ENCODE data around the gene CELF4. TPM values are rescaled to one million over a fixed set of nuclear protein-coding genes. Genes with fewer than 3 reads are reported as not detected.

CELF4 gene
- total RNA-seq, 1 donor from 2014 or later, result not detected

DNA sequence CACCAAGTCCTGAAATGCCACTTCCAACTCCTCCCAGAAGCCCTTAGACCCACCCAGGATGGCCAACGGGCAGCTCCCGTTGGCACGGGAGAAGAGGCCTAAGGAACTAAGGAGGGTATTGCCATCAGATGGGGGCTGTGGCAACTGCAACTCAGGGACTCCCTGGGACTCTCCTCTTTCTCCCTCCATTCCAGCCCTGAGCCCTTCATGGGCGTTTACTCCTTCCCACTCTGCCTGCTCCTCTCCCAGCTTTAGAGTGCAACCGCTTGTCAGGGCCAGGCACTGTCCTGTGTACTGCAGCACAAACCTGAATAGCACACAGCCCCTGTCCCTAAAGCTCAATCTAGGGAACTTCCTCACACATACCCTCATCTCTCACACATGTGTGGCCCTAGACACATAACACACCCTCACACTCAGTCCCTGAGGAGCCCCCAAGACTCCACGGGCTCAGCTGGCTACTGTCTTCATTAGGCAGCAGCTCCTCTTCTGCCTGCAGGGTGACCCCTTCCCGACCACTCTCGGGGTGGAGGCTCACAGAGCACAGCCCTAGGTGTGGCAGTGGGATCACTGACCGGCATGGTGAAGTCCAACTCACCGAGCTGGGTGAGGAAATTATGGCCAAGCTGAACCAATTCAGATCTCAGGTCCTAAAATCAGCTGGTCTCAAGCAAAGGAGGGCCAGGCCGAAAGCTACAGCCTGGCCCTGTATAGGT, 316.3 kb downstream of the CELF4 start:
- no peak for DNase-seq (ENCODE audit: low spot score)

DNA sequence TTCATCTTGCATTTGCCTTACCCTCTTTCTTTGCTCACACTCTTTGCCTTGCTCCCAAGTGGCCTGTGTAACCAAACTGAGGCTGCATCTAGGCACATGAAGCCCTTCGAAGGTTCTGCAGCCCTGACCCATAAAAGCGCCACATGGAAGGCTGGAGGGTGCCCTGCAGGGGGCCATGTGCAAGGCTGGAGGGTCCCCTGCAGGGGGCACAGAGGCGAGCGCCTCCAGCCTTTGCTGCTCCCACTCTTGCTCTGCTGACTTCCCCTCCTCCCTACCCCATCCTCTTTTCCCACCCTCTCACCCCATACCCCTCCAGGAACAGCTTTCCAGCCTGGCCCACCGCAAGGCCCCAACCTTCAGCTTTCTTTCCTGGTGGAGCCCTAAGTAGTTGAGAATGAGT, 317.3 kb downstream of the CELF4 start:
- no peak for DNase-seq (ENCODE audit: low spot score)
- ATAC-seq, result no peak

More for the DNA sequence above, 316.3 kb downstream of the CELF4 start:
- ATAC-seq, result no peak

DNA sequence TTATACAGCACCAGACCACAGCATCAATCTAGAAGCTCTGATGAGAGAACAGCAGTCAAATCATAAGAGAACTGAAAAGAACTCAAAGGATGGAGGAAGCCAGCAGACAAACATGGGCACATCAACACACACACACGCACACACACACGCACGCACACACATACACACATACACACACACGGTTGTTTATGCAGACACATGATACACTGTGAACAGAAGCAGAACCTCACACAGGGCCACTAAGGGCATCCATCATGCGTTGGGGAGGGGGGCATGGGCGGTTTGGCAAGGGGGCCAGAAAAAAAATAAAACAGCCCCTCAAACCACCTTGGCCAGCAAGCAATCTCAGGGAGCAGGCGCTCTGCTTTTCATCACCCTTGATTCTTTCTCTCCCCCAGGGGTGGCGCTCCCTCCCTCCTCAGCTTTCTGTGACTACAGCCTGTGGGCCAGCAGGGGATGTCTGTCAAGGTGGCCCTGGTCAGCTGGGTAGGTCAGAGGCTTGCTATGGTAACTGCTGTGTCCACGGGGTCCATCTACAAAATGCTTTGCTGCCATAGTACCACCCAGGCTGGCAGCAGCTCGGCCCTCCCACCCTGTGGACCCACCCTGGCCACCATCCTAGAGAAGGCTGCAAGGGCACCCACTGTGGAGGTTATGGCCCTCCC, 318.0 kb downstream of the CELF4 start:
- no peak for DNase-seq (ENCODE audit: low spot score)
- no peak for ATAC-seq

DNA sequence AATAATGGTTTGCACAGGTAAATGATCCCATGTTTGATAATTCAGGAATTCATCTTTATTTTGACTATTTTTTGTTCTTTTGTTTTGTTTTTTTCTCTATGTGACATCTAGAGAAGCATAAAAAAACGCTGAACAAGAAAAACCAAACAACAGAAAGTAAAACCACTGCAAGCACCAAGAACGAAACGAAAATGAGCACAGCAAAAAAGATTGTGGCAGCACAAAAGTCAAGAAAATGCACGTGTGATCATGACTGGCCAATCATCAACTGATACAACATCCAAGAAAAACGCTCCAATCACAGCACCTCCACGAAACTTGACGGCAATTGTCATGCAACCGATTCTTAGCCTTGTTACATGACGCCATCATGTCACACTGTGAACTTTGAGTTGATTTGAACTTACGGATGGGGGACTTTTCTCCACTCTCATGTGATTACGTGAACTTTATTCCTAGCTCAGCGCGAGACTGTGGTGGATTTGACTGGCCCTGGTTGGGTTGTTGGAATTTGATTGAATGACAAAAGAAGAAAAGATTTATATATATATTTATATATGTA, 318.7 kb downstream of the CELF4 start:
- ATAC-seq (no peak), DNase-seq (ENCODE audit: low spot score) (no peak)

DNA sequence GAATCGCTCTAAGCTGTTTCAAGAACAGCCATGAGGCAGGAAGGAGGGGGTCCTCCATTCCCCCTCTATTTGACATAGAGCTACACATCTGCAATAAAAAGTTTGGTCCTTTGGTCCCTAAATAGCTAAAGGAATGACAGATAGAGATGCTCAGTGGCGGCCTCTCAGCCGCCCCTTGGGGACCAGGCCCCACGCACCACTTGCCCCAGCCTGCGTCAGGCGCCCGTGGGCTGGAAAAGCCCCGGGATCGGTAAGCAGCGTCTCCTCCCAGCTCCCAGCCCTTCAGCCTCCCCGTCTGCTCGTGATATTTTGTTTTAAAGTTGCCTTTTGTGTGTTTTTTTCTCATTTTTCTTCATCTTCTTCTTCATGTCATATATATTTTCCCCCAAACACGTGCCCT, 321.0 kb downstream of the CELF4 start:
- no peak for ATAC-seq
- DNase-seq (ENCODE audit: low spot score), result no peak

DNA sequence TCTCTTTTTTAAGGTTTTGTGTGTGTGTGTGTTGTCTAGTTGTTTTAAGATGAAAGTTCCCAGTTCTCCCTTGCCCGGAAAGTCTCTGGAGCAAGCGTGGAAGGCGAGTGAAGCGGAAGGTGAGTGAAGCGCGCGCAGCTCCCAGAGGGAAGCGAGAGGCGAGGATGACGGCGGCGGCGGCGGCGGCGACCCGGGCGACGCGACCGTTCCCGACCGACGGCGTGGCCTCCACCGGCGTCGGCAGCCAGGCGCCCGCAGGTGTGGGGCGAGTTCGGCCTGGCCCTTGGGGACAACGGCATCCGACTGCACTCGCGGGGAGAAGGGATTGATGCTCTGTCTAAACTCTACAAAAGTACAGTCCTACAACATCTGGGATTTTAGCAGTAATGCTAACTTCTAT, 321.9 kb downstream of the CELF4 start:
- ATAC-seq, result no peak
- DNase-seq (ENCODE audit: low spot score), result no peak

DNA sequence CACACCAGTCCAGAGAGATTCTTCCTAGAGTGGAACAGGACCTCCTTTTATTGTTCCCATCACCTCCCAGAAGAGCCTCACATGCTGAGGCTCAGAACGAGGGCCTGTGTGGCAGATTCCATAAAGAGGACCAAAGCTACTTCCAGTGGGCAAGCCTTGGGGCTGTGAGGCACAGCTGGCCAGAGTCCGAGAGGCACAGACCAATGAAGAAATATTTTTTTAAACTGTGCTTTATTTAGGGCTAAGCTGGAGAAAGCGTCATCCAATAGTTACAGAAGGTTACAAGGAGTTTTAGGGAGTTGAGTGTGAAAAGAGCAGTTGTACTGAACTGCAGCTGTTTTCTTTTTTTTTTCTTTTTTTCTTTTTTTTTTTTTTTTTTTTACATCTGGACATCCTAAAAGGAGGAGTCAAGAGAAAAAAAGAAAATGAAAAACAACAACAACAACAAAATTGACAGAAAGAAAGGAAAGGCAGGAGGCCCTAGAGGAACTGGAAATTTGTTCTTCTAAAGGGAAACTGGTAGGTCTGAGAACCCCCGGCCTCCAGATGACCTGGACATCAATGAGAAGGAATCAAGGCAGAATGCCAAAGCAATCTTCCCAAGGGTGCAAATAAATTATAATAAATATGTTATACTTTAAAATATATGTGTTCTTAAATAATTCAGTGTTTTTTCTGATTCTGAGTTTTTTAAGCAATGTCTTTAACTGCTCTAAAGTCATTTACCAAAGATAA, 322.6 kb downstream of the CELF4 start:
- no peak for ATAC-seq
- no peak for DNase-seq (ENCODE audit: low spot score)

DNA sequence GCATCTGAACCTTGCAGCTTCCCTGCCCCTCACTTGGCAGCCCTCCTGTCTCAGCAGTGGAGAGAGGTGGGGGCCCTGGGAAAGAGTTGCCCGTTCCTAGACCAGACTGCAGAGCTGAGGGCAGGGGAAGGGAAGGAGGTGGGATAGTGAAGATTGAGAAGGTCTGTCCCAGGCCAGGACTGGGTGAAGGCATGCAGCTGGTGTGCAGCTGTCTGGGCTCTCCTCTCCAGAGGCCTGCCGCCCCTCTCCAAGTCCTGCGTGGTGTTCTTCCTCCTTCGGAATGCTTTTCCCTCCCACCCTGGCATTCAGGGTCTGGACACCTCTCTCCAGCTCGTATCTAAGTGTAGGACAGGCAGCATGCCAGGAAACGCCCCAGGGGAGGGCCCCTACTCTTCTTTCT, 323.5 kb downstream of the CELF4 start:
- no peak for ATAC-seq
- no peak for DNase-seq (ENCODE audit: low spot score)

DNA sequence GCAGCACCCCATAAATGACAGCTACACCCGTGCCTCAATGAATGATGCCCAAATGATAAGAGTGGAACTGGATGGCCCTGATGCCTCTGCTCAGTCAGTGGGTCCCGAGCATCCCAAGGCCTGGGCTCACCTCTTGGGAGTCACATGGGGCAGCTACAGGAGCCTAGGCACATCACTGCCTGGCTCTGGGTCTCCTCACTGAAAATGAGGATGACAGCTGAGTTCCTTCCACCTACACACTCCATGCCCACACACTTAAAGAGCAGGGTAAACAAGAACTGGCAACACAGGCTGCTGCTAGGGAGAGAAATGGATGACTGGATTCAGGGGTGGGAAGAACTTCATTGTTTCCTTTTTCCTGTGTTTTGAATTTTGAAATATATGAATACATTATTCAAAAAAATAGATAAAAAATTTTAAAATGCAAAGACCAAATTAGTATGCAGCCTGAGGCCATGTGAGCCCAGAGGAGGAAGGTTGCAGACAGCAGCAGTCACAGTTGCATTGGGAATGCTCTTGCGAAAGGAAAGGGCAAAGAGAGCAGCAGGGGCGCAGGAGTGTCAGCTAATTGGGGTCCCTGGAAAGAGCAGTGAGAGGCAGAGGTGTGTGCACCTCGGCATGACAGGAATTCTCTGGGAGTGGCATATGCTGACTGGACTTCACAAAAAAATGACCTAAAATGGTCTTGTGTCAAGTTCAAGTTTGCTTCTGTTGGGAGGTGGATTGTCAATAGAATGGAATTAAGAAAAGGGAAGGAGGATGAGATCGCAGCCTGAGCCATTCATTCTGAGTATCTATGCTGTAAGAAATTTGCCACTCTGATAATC, 327.1 kb downstream of the CELF4 start:
- no peak for ATAC-seq
- no peak for DNase-seq (ENCODE audit: low spot score)

DNA sequence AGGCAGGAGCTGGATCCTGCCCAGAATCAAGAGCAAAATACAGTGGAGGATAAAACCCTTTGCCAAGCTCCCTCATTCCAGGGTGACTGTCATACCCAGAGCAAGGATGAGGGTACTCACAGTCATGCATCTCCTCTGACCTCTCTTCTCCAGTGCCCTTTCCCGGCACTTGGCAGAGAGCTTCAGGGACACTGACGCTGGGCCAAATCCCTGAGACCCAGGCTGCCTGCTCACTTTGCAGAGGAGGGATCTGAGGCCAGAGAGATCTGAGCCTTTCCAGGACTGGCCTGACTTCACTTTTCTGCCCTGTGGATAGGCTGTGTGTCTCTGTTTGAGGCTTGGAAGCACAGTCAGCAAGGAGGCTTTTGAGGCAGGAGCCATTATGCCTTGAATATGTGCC, 330.0 kb downstream of the CELF4 start:
- ATAC-seq (no peak), DNase-seq (ENCODE audit: low spot score) (no peak)

DNA sequence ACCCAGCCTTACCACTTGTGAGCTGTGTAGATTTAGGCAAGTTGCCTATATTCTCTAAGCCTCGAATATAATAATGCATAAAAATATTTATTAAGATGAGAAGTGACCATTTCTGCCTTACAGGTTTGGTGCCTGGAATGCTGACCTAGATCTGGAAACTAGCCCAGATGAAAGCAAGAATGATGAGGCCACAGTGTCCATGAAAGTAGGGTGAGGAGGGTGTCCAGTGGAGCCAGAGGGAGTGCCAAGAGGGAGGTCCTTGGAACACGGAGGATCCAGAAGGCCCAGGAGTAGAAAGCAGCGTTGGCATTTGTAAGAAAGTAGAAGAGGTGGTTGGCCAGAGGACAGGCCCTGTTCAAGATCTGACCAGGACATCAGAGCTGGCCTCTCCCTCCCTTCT, 334.3 kb downstream of the CELF4 start:
- DNase-seq (ENCODE audit: low spot score) (no peak), ATAC-seq (no peak)

DNA sequence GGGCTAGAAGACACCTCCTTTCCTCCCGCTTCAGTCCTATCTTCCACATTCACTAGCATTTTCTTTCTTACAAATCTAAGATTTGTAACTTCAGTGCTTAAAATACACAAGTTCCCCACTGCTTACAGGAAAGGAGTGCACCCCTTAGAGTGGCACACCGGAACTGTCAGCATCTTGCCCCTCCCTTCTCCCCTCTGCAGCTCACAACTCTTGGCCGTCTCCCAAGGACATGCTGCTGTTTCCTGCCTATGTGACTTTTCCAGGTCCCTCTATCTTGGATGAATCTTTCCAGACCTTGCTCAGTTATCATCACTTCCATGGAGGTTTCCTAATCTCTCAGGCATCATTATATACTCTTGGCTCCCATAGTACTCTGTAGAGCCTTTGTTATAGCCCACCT, 334.8 kb downstream of the CELF4 start:
- ATAC-seq, result no peak
- no peak for DNase-seq (ENCODE audit: low spot score)

DNA sequence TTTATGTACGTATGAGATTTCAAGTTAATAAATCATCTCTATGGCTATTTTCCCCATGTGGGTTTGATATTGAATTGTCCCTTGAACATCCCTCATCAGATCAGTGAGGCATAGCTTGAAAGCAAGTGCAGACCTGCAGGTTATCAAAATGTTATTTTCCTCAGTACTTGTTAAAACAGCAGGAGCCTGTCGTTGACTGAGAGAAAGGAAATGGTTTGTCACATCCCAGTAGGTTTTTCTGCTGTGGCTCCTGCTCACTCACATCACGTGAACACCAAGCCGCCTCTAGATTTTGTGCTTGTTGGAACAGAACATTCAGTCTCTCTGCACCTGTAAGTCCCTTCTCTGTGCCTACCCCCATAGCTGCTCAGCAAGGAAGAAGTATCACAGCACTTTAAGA, 340.3 kb downstream of the CELF4 start:
- ATAC-seq (no peak), DNase-seq (ENCODE audit: low spot score) (no peak)

DNA sequence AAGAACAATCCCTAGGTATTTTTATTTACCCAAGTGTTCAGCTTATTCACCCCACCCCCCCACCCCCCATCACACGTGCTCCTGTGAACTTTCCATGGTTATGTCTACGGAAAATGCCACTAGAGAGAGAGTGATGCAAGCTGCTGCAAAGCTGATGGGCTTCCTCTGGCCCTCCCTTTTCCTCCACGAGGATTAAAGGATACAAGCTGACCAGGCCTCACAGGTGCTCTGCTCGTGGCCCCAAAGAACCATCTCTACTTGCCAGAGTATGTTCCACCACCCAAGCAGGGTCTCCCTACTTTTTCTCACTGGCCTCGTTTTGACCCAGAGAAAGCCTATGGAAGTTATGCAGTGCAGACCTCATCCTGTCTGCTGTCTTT, 342.6 kb downstream of the CELF4 start:
- DNase-seq (ENCODE audit: low spot score) (no peak), ATAC-seq (no peak)

DNA sequence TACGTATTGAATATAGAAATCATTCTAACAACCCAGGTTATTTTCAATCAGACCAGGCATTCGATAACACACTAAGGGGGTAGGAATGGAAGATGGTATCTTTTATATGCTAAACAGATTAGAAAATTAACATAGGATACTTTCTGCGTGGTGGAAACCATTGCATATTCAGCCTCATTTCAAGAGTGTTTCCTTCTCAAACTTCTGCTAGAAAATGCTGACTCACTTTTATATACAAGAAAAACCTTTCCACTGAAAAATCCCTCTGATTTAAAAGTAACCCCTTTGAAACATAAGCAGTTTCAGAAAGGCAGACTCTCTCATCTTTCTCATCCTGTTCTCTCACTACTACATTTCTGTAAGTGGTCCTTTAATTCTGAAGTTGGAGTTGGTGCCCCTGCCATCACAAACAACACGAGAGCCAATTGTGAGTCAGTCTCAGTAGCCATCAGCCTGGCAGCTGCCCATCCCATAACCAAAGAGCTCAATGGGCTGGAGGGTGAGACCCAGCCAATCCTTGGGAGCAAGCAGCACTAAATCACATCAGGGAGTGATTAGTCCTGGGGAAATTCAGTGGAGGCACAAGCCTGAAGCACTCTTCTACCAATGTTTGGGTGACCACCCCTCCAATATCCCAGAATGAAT, 343.1 kb downstream of the CELF4 start:
- no peak for DNase-seq (ENCODE audit: low spot score)
- ATAC-seq, result no peak

DNA sequence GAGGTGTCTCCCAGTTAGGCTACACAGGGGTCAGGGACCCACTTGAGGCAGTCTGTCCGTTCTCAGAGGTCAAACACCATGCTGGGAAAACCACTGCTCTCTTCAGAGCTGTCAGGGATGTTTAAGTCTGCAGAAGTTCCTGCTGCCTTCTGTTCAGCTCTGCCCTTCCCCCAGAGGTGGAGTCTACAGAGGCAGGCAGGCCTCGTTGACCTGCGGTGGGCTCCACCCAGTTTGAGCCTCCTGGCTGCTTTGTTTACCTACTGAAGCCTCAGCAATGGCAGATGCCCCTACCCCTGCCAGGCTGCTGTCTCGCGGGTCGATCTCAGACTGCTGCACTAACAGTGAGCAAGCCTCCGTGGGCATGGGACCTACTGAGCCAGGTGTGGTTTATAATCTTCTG, 346.3 kb downstream of the CELF4 start:
- no peak for DNase-seq (ENCODE audit: low spot score)
- no peak for ATAC-seq

DNA sequence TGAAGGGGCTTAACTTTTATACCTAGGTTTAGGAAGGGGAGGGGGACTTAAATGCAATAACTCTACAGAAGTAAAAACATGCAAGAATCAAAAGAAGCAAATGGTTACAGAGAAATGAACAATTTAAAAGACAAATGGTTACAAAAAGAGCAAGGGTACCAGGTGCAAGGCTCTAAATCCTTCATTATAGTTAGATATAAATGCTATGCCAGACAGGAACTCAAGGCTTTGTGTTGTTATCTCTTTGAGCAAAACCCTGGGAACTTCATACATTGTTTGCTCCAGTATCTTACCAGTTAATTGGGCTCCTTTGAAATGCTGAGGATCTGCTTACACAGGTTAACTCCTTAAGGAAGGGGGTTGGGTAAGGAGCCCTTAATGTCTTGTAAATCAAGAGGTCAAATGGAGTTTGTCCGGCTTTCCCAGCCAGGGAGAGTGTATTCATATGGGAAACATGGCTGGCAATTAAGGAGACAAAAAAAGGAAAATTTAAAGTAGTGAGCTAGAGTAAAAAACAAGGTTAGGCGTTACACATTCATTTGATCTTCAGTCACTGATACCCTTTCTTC, 347.5 kb downstream of the CELF4 start:
- ATAC-seq (no peak), DNase-seq (ENCODE audit: low spot score) (no peak)

DNA sequence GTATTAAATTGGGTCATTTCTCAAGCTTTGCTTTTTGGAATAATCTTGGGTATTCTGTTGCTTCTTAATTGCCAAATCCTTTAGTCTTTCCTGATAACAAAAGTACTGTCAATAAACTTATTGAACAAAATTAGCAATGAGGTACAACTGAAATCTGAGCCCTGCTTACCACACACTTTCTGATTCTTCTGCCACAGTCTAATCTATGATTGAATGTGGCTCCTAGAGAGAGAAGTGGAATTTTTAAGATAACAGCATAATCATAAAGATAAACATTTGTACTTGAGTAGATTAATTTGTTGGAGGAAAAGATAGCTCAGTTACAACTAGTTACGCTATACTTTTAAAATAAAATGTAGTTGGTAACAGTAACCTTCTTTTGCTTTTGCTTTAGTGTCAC, 354.8 kb downstream of the CELF4 start:
- DNase-seq (ENCODE audit: low spot score), result no peak

DNA sequence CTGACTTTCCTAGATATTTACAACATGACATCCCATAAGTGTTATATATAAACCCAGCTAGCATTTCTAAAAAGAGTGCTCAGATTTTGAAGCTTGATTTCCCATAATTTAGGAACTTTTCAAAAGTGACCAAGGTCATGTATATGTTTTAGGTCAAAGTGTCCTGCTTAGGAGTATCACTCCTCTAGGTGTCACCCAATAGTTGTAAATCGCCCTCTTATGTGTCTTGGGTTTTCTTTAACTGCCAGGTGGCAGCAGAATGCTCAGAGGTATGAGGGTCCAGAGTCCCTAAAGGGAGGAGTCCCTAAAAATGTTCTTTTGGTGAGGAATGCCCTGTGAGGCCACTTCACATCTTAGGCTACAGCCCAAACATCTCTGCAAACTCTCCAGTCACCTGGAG, 358.3 kb downstream of the CELF4 start:
- DNase-seq (ENCODE audit: low spot score), result no peak

More for the DNA sequence above, 354.8 kb downstream of the CELF4 start:
- no peak for ATAC-seq

DNA sequence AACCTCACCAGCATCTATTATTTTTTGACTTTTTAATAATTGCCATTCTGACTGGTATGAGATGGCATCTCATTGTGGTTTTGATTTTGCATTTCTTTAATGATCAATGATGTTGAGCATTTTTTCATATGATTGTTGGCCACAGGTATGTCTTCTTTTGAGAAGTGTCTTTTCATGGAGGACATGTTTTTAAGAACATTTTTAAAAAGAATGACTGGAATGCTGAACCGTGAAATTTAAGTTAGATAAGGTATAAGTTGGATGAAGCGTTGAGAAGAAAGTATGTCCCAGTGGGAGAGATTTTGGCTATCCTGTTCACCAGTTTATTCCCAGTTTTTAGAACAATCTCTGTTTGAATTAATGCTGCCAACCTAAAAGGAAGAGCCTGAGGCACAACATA, 365.9 kb downstream of the CELF4 start:
- ATAC-seq (no peak), DNase-seq (ENCODE audit: low spot score) (no peak)

More for the DNA sequence above, 358.3 kb downstream of the CELF4 start:
- no peak for ATAC-seq

Data from left lobe of liver (tissue), 2 donors.